GM21526 (cell line): ENCODE measurements around the gene MDN1.

Source experiments
- ATAC-seq: cut with Tn5 transposase; IDR thresholded peaks from one replicate; pipeline ENCODE4 v1.9.1; 2021; ENCODE audit warnings: moderate library complexity; ENCODE audit not compliant: unreplicated experiment, low FRiP score

The MDN1 gene

GRCh38 chr6:89702349-89702748 is 117.2 kb downstream of the MDN1 start:
- ATAC-seq = no peak

- no peak for ATAC-seq
These were observed 123.9 kb downstream of the MDN1 start for GRCh38 chr6:89695667-89696066.

GRCh38 chr6:89694428-89694827 is 125.2 kb downstream of the MDN1 start:
- ATAC-seq = no peak

- no peak for ATAC-seq
These were observed 126.4 kb downstream of the MDN1 start for GRCh38 chr6:89693207-89693606.

- ATAC-seq = no peak
These were observed 127.3 kb downstream of the MDN1 start for GRCh38 chr6:89692256-89692655.

GRCh38 chr6:89690944-89691324 is 128.7 kb downstream of the MDN1 start:
- no peak for ATAC-seq

GRCh38 chr6:89689732-89690131 is 129.9 kb downstream of the MDN1 start:
- ATAC-seq = no peak

GRCh38 chr6:89688328-89688727 is 131.3 kb downstream of the MDN1 start:
- no peak for ATAC-seq

- ATAC-seq = no peak
These were observed 134.3 kb downstream of the MDN1 start for GRCh38 chr6:89685311-89685710.

- ATAC-seq = no peak
These were observed 136.6 kb downstream of the MDN1 start for GRCh38 chr6:89682991-89683390.

GRCh38 chr6:89681983-89682564 is 137.5 kb downstream of the MDN1 start:
- ATAC-seq = no peak

GRCh38 chr6:89680551-89680950 is 139.0 kb downstream of the MDN1 start:
- ATAC-seq = no peak

GRCh38 chr6:89680150-89680549 is 139.4 kb downstream of the MDN1 start:
- ATAC-seq = no peak

GRCh38 chr6:89679215-89680120 is 140.1 kb downstream of the MDN1 start:
- no peak for ATAC-seq

- no peak for ATAC-seq
These were observed 141.1 kb downstream of the MDN1 start for GRCh38 chr6:89678531-89678930.

- no peak for ATAC-seq
These were observed 143.4 kb downstream of the MDN1 start for GRCh38 chr6:89675949-89676748.

- no peak for ATAC-seq
These were observed 148.5 kb downstream of the MDN1 start for GRCh38 chr6:89670935-89671565.

GRCh38 chr6:89669002-89669401 is 150.6 kb downstream of the MDN1 start:
- ATAC-seq = no peak

GRCh38 chr6:89667872-89668556 is 151.6 kb downstream of the MDN1 start:
- ATAC-seq = no peak

GRCh38 chr6:89662659-89663223 is 156.9 kb downstream of the MDN1 start:
- no peak for ATAC-seq
